ENCODE measurements around the gene ILF3. TPM values are rescaled to one million over a fixed set of nuclear protein-coding genes. Genes with fewer than 3 reads are reported as not detected.
"Not testable (repeated sequence)": the region's sequence is repeated elsewhere in the genome, so short reads cannot be mapped to it uniquely, and the experiment has no call there.

Gene ILF3
- polyA plus RNA-seq, 1 donor = 147 TPM

GRCh38 chr19:10675214-10675613, 21.1 kb downstream of the ILF3 start:
- not testable (repeated sequence) for DNase-seq (ENCODE audit: low read depth)

GRCh38 chr19:10677751-10678150, 23.6 kb downstream of the ILF3 start:
- DNase-seq (ENCODE audit: low read depth) = no peak

- DNase-seq (ENCODE audit: low read depth) = no peak
These were observed 24.7 kb downstream of the ILF3 start for GRCh38 chr19:10678813-10679212.

GRCh38 chr19:10679743-10680142, 25.6 kb downstream of the ILF3 start:
- no peak for DNase-seq (ENCODE audit: low read depth)

- DNase-seq (ENCODE audit: low read depth) = no peak
These were observed 26.5 kb downstream of the ILF3 start for GRCh38 chr19:10680545-10681135.

- DNase-seq (ENCODE audit: low read depth) = no peak
These were observed 27.5 kb downstream of the ILF3 start for GRCh38 chr19:10681658-10682057.

GRCh38 chr19:10682397-10683063, 28.4 kb downstream of the ILF3 start:
- DNase-seq (ENCODE audit: low read depth) = no peak

GRCh38 chr19:10683064-10683426, 28.9 kb downstream of the ILF3 start:
- DNase-seq (ENCODE audit: low read depth) = no peak

- DNase-seq (ENCODE audit: low read depth) = no peak
These were observed 29.4 kb downstream of the ILF3 start for GRCh38 chr19:10683582-10683981.

GRCh38 chr19:10685210-10685609, 31.1 kb downstream of the ILF3 start:
- DNase-seq (ENCODE audit: low read depth) = no peak

- DNase-seq (ENCODE audit: low read depth) = no peak
These were observed 32.0 kb downstream of the ILF3 start for GRCh38 chr19:10686193-10686592.

- no peak for DNase-seq (ENCODE audit: low read depth)
These were observed 32.7 kb downstream of the ILF3 start for GRCh38 chr19:10686661-10687517.

GRCh38 chr19:10687518-10688288, 33.6 kb downstream of the ILF3 start:
- DNase-seq (ENCODE audit: low read depth) = no peak

GRCh38 chr19:10688545-10689280, 34.6 kb downstream of the ILF3 start:
- DNase-seq (ENCODE audit: low read depth) = no peak

GRCh38 chr19:10690341-10690781, 36.2 kb downstream of the ILF3 start:
- DNase-seq (ENCODE audit: low read depth) = no peak

- no peak for DNase-seq (ENCODE audit: low read depth)
These were observed 37.2 kb downstream of the ILF3 start for GRCh38 chr19:10691178-10691881.

GRCh38 chr19:10691883-10692282, 37.7 kb downstream of the ILF3 start:
- DNase-seq (ENCODE audit: low read depth) = no peak

GRCh38 chr19:10692673-10693264, 38.6 kb downstream of the ILF3 start:
- no peak for DNase-seq (ENCODE audit: low read depth)

- no peak for DNase-seq (ENCODE audit: low read depth)
These were observed 40.7 kb downstream of the ILF3 start for GRCh38 chr19:10694706-10695307.

All from forelimb muscle (tissue), 1 donor.